IPS-18c (cell line): Measurements from ENCODE around the gene DLG2.

Experiments used
- H3K4me3 ChIP-seq: 2 replicates; pipeline ENCODE4 v1.7.0; 2013; ENCODE audit warnings: low read depth, mild to moderate bottlenecking, low read length, moderate library complexity; ENCODE audit not compliant: insufficient read depth
- H3K9me3 ChIP-seq: one replicate; pipeline ENCODE4 v1.6.1; 2013; ENCODE audit warnings: mild to moderate bottlenecking, low read length, moderate library complexity; ENCODE audit not compliant: control insufficient read depth, insufficient read depth

DLG2 gene

GRCh38 chr11:84503503-84503902 is 1123.6 kb downstream of the DLG2 start:
- Histone ChIP-seq H3K4me3 (no peak overlapping the region), H3K9me3 (no peaks in the 10 kb centered on the region)

GRCh38 chr11:84501750-84502149 is 1125.4 kb downstream of the DLG2 start:
- no peak overlapping the region for H3K4me3 ChIP-seq
- H3K9me3 ChIP-seq, result no peaks in the 10 kb centered on the region

GRCh38 chr11:84497981-84498411 is 1129.1 kb downstream of the DLG2 start:
- H3K9me3 ChIP-seq, result no peaks in the 10 kb centered on the region
- H3K4me3 ChIP-seq, result no peak overlapping the region

GRCh38 chr11:84497181-84497580 is 1130.0 kb downstream of the DLG2 start:
- no peak overlapping the region for H3K4me3 ChIP-seq
- H3K9me3 ChIP-seq, result no peaks in the 10 kb centered on the region

GRCh38 chr11:84496122-84496521 is 1131.0 kb downstream of the DLG2 start:
- Histone ChIP-seq H3K9me3 (no peaks in the 10 kb centered on the region), H3K4me3 (no peak overlapping the region)

GRCh38 chr11:84480131-84480530 is 1147.0 kb downstream of the DLG2 start:
- H3K9me3 ChIP-seq, result no peaks in the 10 kb centered on the region
- no peak overlapping the region for H3K4me3 ChIP-seq

GRCh38 chr11:84476581-84476980 is 1150.6 kb downstream of the DLG2 start:
- H3K9me3 ChIP-seq, result no peaks in the 10 kb centered on the region
- H3K4me3 ChIP-seq, result no peak overlapping the region

- Histone ChIP-seq H3K4me3 (no peak overlapping the region), H3K9me3 (no peaks in the 10 kb centered on the region)
Measured at GRCh38 chr11:84471501-84471900, 1155.6 kb downstream of the DLG2 start.

GRCh38 chr11:84468235-84468634 is 1158.9 kb downstream of the DLG2 start:
- Histone ChIP-seq H3K4me3 (no peak overlapping the region), H3K9me3 (no peaks in the 10 kb centered on the region)

- H3K4me3 ChIP-seq, result no peak overlapping the region
- H3K9me3 ChIP-seq, result no peaks in the 10 kb centered on the region
Measured at GRCh38 chr11:84465040-84465439, 1162.1 kb downstream of the DLG2 start.

- H3K9me3 ChIP-seq, result no peaks in the 10 kb centered on the region
- H3K4me3 ChIP-seq, result no peak overlapping the region
Measured at GRCh38 chr11:84455691-84456090, 1171.5 kb downstream of the DLG2 start.

- Histone ChIP-seq H3K9me3 (no peaks in the 10 kb centered on the region), H3K4me3 (no peak overlapping the region)
Measured at GRCh38 chr11:84452211-84452610, 1174.9 kb downstream of the DLG2 start.

GRCh38 chr11:84438565-84438964 is 1188.6 kb downstream of the DLG2 start:
- no peak overlapping the region for H3K4me3 ChIP-seq
- no peaks in the 10 kb centered on the region for H3K9me3 ChIP-seq

- peak overlapping the region; percentile 35 for H3K4me3 ChIP-seq
- no peaks in the 10 kb centered on the region for H3K9me3 ChIP-seq
Measured at GRCh38 chr11:84437071-84437980, 1189.8 kb downstream of the DLG2 start.

- H3K4me3 ChIP-seq, result no peak overlapping the region
- H3K9me3 ChIP-seq, result no peaks in the 10 kb centered on the region
Measured at GRCh38 chr11:84430661-84431060, 1196.5 kb downstream of the DLG2 start.

- no peak overlapping the region for H3K4me3 ChIP-seq
- no peaks in the 10 kb centered on the region for H3K9me3 ChIP-seq
Measured at GRCh38 chr11:84425673-84426072, 1201.5 kb downstream of the DLG2 start.

- no peaks in the 10 kb centered on the region for H3K9me3 ChIP-seq
Measured at GRCh38 chr11:84420271-84420670, 1206.9 kb downstream of the DLG2 start.

GRCh38 chr11:84419616-84420015 is 1207.5 kb downstream of the DLG2 start:
- Histone ChIP-seq H3K4me3 (no peak overlapping the region), H3K9me3 (no peaks in the 10 kb centered on the region)

More at GRCh38 chr11:84420271-84420670, 1206.9 kb downstream of the DLG2 start:
- no peak overlapping the region for H3K4me3 ChIP-seq

GRCh38 chr11:84414920-84415319 is 1212.2 kb downstream of the DLG2 start:
- Histone ChIP-seq H3K4me3 (no peak overlapping the region), H3K9me3 (no peaks in the 10 kb centered on the region)
